ENCODE results near the gene CCNY. TPM values are rescaled to one million over a fixed set of nuclear protein-coding genes. Genes with fewer than 3 reads are reported as not detected.

The CCNY gene
- total RNA-seq, 4 donors from 2014 or later, result 23.3 to 72.3 (median 26.7) TPM

GRCh38 chr10:35390161-35390840 is 54.0 kb downstream of the CCNY start:
- intact Hi-C loops (cut with DNase I; ENCODE audit: low total_unique reads), result no loop called here
- 73 to 74% methylated on average over 2 of the region's 2 CpGs for WGBS, 2 donors
- H3K4me3 ChIP-seq (ENCODE audit: low read depth, poor library complexity, severe bottlenecking), result no peak overlapping the region
- DNase-seq (ENCODE audit: low spot score in 2 of 2), result no peak
- no peak for TF ChIP-seq POLR2A (IDR thresholded peaks at IDR 0.05)
- TF ChIP-seq, protein P1, sequence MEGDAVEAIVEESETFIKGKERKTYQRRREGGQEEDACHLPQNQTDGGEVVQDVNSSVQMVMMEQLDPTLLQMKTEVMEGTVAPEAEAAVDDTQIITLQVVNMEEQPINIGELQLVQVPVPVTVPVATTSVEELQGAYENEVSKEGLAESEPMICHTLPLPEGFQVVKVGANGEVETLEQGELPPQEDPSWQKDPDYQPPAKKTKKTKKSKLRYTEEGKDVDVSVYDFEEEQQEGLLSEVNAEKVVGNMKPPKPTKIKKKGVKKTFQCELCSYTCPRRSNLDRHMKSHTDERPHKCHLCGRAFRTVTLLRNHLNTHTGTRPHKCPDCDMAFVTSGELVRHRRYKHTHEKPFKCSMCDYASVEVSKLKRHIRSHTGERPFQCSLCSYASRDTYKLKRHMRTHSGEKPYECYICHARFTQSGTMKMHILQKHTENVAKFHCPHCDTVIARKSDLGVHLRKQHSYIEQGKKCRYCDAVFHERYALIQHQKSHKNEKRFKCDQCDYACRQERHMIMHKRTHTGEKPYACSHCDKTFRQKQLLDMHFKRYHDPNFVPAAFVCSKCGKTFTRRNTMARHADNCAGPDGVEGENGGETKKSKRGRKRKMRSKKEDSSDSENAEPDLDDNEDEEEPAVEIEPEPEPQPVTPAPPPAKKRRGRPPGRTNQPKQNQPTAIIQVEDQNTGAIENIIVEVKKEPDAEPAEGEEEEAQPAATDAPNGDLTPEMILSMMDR (IDR thresholded peaks at IDR 0.05), result no peak

- no peak for DNase-seq (ENCODE audit: low spot score in 2 of 2)
- 94 to 98% methylated on average over 2 of the region's 2 CpGs for WGBS, 2 donors
- TF ChIP-seq, protein P1 (IDR thresholded peaks at IDR 0.05), result no peak
- no peak for TF ChIP-seq POLR2A (IDR thresholded peaks at IDR 0.05)
Observed at GRCh38 chr10:35390843-35391152, 54.5 kb downstream of the CCNY start.

DNA sequence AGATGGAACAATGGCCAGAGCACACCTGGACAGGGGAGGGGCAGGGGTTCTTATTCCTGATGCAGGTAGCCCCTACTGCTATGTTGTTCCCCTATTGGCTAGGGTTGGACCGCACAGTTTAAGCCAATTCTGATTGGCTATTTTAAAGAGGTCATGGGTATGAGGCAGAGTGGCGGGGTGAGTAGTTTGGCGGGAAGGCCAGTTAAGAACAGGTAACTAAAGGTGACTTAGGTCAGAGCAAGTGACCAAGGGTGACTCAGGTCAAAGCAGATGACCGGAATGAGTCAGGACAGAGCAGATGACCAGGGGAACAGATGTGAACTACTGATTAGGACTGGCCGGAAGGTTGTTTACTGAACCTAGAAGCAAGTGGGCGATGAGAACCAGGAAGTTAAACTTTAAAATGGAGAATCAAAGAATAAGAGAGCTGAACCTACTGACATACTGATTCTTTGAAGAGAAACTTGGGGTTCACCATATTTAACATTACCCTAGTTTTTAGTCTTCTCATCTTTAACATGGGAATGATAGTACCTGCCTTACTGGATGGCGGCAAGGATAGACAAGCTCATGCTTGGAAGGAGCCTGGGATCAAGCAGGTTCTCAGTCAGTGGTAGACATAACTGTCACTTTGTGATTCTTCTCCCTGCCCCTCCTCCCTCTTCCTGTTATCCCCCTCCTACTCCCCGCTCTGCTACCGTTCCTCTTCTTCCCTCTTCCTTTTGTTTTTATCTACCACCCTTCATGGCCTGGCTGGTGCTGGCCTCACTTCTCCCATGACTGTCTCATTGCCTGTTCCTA is 55.0 kb downstream of the CCNY start:
- intact Hi-C loops (cut with DNase I; ENCODE audit: low total_unique reads), result no loop called here
- TF ChIP-seq, protein P1 (IDR thresholded peaks at IDR 0.05), result no peak
- TF ChIP-seq POLR2A (IDR thresholded peaks at IDR 0.05), result no peak
- no peak for DNase-seq (ENCODE audit: low spot score in 2 of 2)
- no peak overlapping the region for H3K4me3 ChIP-seq (ENCODE audit: low read depth, poor library complexity, severe bottlenecking)
- 91 to 93% methylated on average over 9 of the region's 9 CpGs for WGBS, 2 donors

More at GRCh38 chr10:35390843-35391152, 54.5 kb downstream of the CCNY start:
- no peak overlapping the region for H3K4me3 ChIP-seq (ENCODE audit: low read depth, poor library complexity, severe bottlenecking)
- intact Hi-C loops (cut with DNase I; ENCODE audit: low total_unique reads), result no loop called here

GRCh38 chr10:35391954-35392262 is 55.6 kb downstream of the CCNY start:
- intact Hi-C loops (cut with DNase I; ENCODE audit: low total_unique reads), result no loop called here
- DNase-seq (ENCODE audit: low spot score in 2 of 2), result no peak
- TF ChIP-seq, protein P1 (IDR thresholded peaks at IDR 0.05), result no peak
- no peak for TF ChIP-seq POLR2A (IDR thresholded peaks at IDR 0.05)
- WGBS, 2 donors, result 97 to 98% methylated on average over 2 of the region's 2 CpGs
- H3K4me3 ChIP-seq (ENCODE audit: low read depth, poor library complexity, severe bottlenecking), result no peak overlapping the region

DNA sequence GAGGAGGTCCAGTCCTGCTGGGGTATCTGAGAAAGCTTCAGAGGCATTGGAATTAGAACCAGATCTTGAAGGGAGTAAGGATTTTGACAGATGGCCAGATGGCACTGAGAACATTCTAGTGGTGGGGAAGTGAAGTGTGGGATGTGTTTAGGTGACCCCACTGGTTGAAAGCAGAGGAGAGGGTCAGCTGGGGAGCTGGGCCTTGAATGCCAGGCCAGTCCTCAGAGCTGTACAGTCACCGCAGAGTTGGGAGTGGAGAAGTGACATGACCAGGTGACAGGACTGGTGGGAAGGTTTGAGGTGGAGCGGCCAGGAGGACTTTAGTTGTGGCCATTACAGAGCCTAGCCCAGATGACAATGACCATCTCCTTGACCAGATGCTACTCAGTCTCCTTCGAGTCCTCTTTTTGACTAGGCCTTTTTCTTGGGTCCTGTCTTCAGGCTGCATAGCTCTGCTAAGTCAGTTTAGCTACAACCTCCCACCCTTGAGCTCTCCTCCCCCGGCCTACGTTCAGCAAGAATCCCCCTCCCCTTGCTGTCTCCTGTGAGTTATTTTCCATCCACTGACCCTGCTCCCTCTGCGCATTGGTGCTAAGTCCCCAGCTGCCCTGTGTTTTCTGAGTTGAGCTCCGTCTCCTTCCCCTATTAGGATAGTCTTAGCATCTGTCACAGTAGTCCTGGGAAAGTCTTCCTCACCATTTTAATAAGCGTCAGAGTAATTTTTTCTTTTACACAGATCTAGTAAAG is 56.3 kb downstream of the CCNY start:
- WGBS, 2 donors, result 87 to 96% methylated on average over 8 of the region's 8 CpGs
- intact Hi-C loops (cut with DNase I; ENCODE audit: low total_unique reads), result no loop called here
- DNase-seq (ENCODE audit: low spot score in 2 of 2), result no peak
- no peak for TF ChIP-seq POLR2A (IDR thresholded peaks at IDR 0.05)
- TF ChIP-seq, protein P1 (IDR thresholded peaks at IDR 0.05), result no peak
- H3K4me3 ChIP-seq (ENCODE audit: low read depth, poor library complexity, severe bottlenecking), result no peak overlapping the region

Data from lower leg skin (tissue), 4 donors.